Measurements from ENCODE around the gene IQCE. TPM values are rescaled to one million over a fixed set of nuclear protein-coding genes. Genes with fewer than 3 reads are reported as not detected.
A peak's percentile ranks its signal among the peaks of the same experiment; 100 is the strongest.

The IQCE gene
- total RNA-seq, 1 experiment from 2014 or later: 44.8 TPM

GRCh38 chr7:2635148-2635668 is 76.4 kb downstream of the IQCE start:
- Histone ChIP-seq H3K27me3 (ENCODE audit: control insufficient read depth, insufficient read depth, low read length) (no peaks in the 10 kb centered on the region), H3K4me1 (ENCODE audit: control insufficient read depth, insufficient read depth, low read length) (peaks cover 68% of the 10 kb centered on the region), H3K36me3 (ENCODE audit: control insufficient read depth, insufficient read depth, low read length) (no peaks in the 10 kb centered on the region; the same call in 1 of the 2 replicates), H3K27ac (ENCODE audit: low read length) (peak overlapping the region; percentile 96), H3K9me3 (ENCODE audit: control insufficient read depth, insufficient read depth, low read depth, low read length) (no peaks in the 10 kb centered on the region), H3K4me3 (ENCODE audit: low read depth in 2 of 2, low read length in 2 of 2) (no peak overlapping the region)
- POLR2A ChIA-PET: no interaction called here
- intact Hi-C loops (cut with micrococcal nuclease; ENCODE audit: unreplicated experiment) (no loop called here), in situ Hi-C loops (cut with HindIII; ENCODE audit: low pct_unique_long_range_greater_than_20kb, low sequenced_read_pairs) (no loop called here)
- ATAC-seq (no peak), DNase-seq (ENCODE audit: low read depth, low spot score) (no peak)
- TF ChIP-seq TCF7L2 (IDR thresholded peaks at IDR 0.05; ENCODE audit: low read depth, low read length) (no peak), SIN3A (IDR thresholded peaks at IDR 0.05; ENCODE audit: borderline replicate concordance, insufficient read depth, low read depth, low read length) (0 out of 2 replicates have a peak, but pooled peaks have one; percentile 31)
- BruUV-seq (replicated peaks): no TSS peak
- CTCF ChIA-PET: no interaction called here

GRCh38 chr7:2635810-2636701 is 77.3 kb downstream of the IQCE start:
- intact Hi-C loops (cut with micrococcal nuclease; ENCODE audit: unreplicated experiment) (no loop called here), in situ Hi-C loops (cut with HindIII; ENCODE audit: low pct_unique_long_range_greater_than_20kb, low sequenced_read_pairs) (no loop called here)
- Histone ChIP-seq H3K9me3 (ENCODE audit: control insufficient read depth, insufficient read depth, low read depth, low read length) (no peaks in the 10 kb centered on the region), H3K4me1 (ENCODE audit: control insufficient read depth, insufficient read depth, low read length) (peaks cover 76% of the 10 kb centered on the region), H3K36me3 (ENCODE audit: control insufficient read depth, insufficient read depth, low read length) (no peaks in the 10 kb centered on the region; the same call in 1 of the 2 replicates), H3K27ac (ENCODE audit: low read length) (peak overlapping the region; percentile 96), H3K27me3 (ENCODE audit: control insufficient read depth, insufficient read depth, low read length) (no peaks in the 10 kb centered on the region), H3K4me3 (ENCODE audit: low read depth in 2 of 2, low read length in 2 of 2) (peak overlapping the region in 1 of 2 experiments; percentile 9; a peak in 1 of 4 replicates)
- ATAC-seq (no peak), DNase-seq (ENCODE audit: low read depth, low spot score) (no peak)
- POLR2A ChIA-PET: interaction anchor here (0.8 kb wide), 1 partner anchor 17 kb away, joined by 3 read pairs; no protein-coding TSS in a partner anchor
- no TSS peak for BruUV-seq (replicated peaks)
- CTCF ChIA-PET: interaction anchor here (0.5 kb wide), 1 partner anchor 106 kb away, joined by 6 read pairs; no protein-coding TSS in a partner anchor
- no peak for TF ChIP-seq CTCF (IDR thresholded peaks at IDR 0.05)
- no peak for TF ChIP-seq REST (IDR thresholded peaks at IDR 0.05; ENCODE audit: insufficient read depth in 1 of 2, low read depth in 2 of 2, low read length in 1 of 2)
- TF ChIP-seq POLR2AphosphoS5 (IDR thresholded peaks at IDR 0.05; ENCODE audit: low read depth, low read length): no peak
- TF ChIP-seq SIN3A (IDR thresholded peaks at IDR 0.05; ENCODE audit: borderline replicate concordance, insufficient read depth, low read depth, low read length): no peak
- TF ChIP-seq TCF7L2 (IDR thresholded peaks at IDR 0.05; ENCODE audit: low read depth, low read length): no peak
